Thymus (tissue), 14 donors: ENCODE results near the gene LEO1. TPM values are rescaled to one million over a fixed set of nuclear protein-coding genes. Genes with fewer than 3 reads are reported as not detected.

Experiments
- DNase-seq, 9 donors: peaks; one replicate each; pipeline ENCODE4 v3.0.0-alpha.2; 2013; ENCODE audit warnings: low spot score in 9 of 9, low read depth in 6 of 9, missing footprints in 1 of 9
- H3K27ac ChIP-seq, 2 donors: one replicate each; pipeline ENCODE4 v1.5.1; 2013; ENCODE audit warnings: control low read depth in 1 of 2, low read depth in 1 of 2, low read length in 1 of 2, mild to moderate bottlenecking in 1 of 2, moderate library complexity in 1 of 2
- H3K27me3 ChIP-seq, 2 donors: one replicate each; pipeline ENCODE4 v1.5.1; 2013; ENCODE audit warnings: low read length in 1 of 2; ENCODE audit not compliant: control insufficient read depth in 2 of 2, insufficient read depth in 1 of 2
- H3K36me3 ChIP-seq, 2 donors: one replicate each; pipeline ENCODE4 v1.5.1; 2013; ENCODE audit warnings: low read length in 1 of 2, mild to moderate bottlenecking in 1 of 2, moderate library complexity in 1 of 2; ENCODE audit not compliant: control insufficient read depth in 2 of 2, insufficient read depth in 2 of 2
- H3K4me1 ChIP-seq, 2 donors: one replicate each; pipeline ENCODE4 v1.5.1; 2013; ENCODE audit warnings: low read length in 2 of 2; ENCODE audit not compliant: control insufficient read depth in 2 of 2, insufficient read depth in 2 of 2
- H3K4me3 ChIP-seq, 2 donors: one replicate each; pipeline ENCODE4 v1.5.1; 2013; ENCODE audit warnings: low read length in 2 of 2, control low read depth in 1 of 2, mild to moderate bottlenecking in 1 of 2
- H3K9me3 ChIP-seq, 2 donors: one replicate each; pipeline ENCODE4 v1.5.1; 2013; ENCODE audit warnings: low read length in 1 of 2, mild to moderate bottlenecking in 1 of 2; ENCODE audit not compliant: control insufficient read depth in 2 of 2, insufficient read depth in 1 of 2
- WGBS: extraction: QIAGEN DNeasy Blood & Tissue Kit; methylation state at CpG from one replicate; pipeline ENCODE4 v1.1.7; 2013; 5-methylcytosine and 5-hydroxymethylcytosine counted together
- long read RNA-seq, 10 donors: transcript quantifications; one replicate each; lab custom pipeline, GENCODE V29; 2026
- polyA plus RNA-seq: library from polyadenylated mRNA; stranded (reverse); fragments of 200-250 nt; gene quantifications from one replicate; pipeline ENCODE4 v1.2.3, GENCODE V29; 2013
- total RNA-seq: library from RNA; stranded (reverse); fragments of 120-200 nt; gene quantifications from one replicate; pipeline ENCODE4 v1.2.4, GENCODE V29; 2013
- donor health status: healthy.

The LEO1 gene
- 26.8 TPM for total RNA-seq
- polyA plus RNA-seq = 12.5 TPM
- long read RNA-seq, donor 1 = 0 reads
- long read RNA-seq, donor 2 = 0 reads
- long read RNA-seq, donor 3, partial matches to known transcripts = 8 of 12 reads
- long read RNA-seq, donor 3, other reads (novel, unspliced or antisense) = 0 of 12 reads
- long read RNA-seq, donor 4, partial matches to known transcripts = 0 of 3 reads
- long read RNA-seq, donor 4, other reads (novel, unspliced or antisense) = 0 of 3 reads
- long read RNA-seq, donor 5, partial matches to known transcripts = 25 of 26 reads
- long read RNA-seq, donor 5, other reads (novel, unspliced or antisense) = 0 of 26 reads
- long read RNA-seq, donor 6, transcript LEO1-201 (12 exons, 2,193 nt) = major isoform, 7 of 7 reads
- long read RNA-seq, donor 6, partial matches to known transcripts = 0 of 7 reads
- long read RNA-seq, donor 6, other reads (novel, unspliced or antisense) = 0 of 7 reads
- long read RNA-seq, donor 7, transcript LEO1-201 (12 exons, 2,193 nt) = major isoform, 6 of 12 reads
- long read RNA-seq, donor 7, partial matches to known transcripts = 6 of 12 reads
- long read RNA-seq, donor 7, other reads (novel, unspliced or antisense) = 0 of 12 reads
- long read RNA-seq, donor 8, partial matches to known transcripts = 0 of 3 reads
- long read RNA-seq, donor 8, other reads (novel, unspliced or antisense) = 0 of 3 reads
- long read RNA-seq, donor 9, partial matches to known transcripts = 5 of 5 reads
- long read RNA-seq, donor 9, other reads (novel, unspliced or antisense) = 0 of 5 reads
- long read RNA-seq, donor 10, partial matches to known transcripts = 0 of 4 reads
- long read RNA-seq, donor 10, other reads (novel, unspliced or antisense) = 0 of 4 reads

- DNase-seq = peak; percentile 85 to 98 (median 94)
- Histone ChIP-seq H3K9me3 (peaks cover 0 to 18% of the 10 kb centered on the region in 2 donors), H3K27ac (peak within 1 kb of the TSS; percentile 56 to 94), H3K4me1 (peaks cover 5 to 9% of the 10 kb centered on the region in 2 donors), H3K27me3 (no peaks in the 10 kb centered on the region), H3K4me3 (peak within 1 kb of the TSS; percentile 60 to 86), H3K36me3 (peaks cover 0 to 3% of the 10 kb centered on the region in 2 donors)
- WGBS = under 1% methylated on average over 58 of the region's 58 CpGs
These were observed at the start of gene LEO1 for GRCh38 chr15:51971375-51972133. TSS of gene LEO1 (minus strand) at chr15:51971778. CDS start at chr15:51971745, 33 bp downstream.

GRCh38 chr15:52021128-52021671 is 49.6 kb upstream of the LEO1 start:
- WGBS = under 1% methylated on average over 4 of the region's 4 CpGs
- Histone ChIP-seq H3K4me3 (peak overlapping the region in 1 of 2 donors; percentile 86), H3K27me3 (no peaks in the 10 kb centered on the region), H3K9me3 (no peaks in the 10 kb centered on the region), H3K36me3 (no peaks in the 10 kb centered on the region), H3K4me1 (peaks cover 12 to 19% of the 10 kb centered on the region in 2 donors), H3K27ac (peak overlapping the region in 1 of 2 donors; percentile 89)
- DNase-seq = peak in 7 of 9 donors; percentile 46 to 86 (median 68)

- peaks cover 12 to 19% of the 10 kb centered on the region in 2 donors for H3K4me1 ChIP-seq
- no peak for DNase-seq
- 10% methylated on average over 10 of the region's 10 CpGs for WGBS
- peak overlapping the region; percentile 85 to 86 for H3K4me3 ChIP-seq
- H3K27ac ChIP-seq = peak overlapping the region; percentile 89 to 94
- no peaks in the 10 kb centered on the region for H3K36me3 ChIP-seq
- H3K9me3 ChIP-seq = no peaks in the 10 kb centered on the region
- H3K27me3 ChIP-seq = no peaks in the 10 kb centered on the region
These were observed 48.9 kb upstream of the LEO1 start for GRCh38 chr15:52020221-52021085.

GRCh38 chr15:52019394-52020220 is 48.0 kb upstream of the LEO1 start:
- Histone ChIP-seq H3K4me3 (peak overlapping the region; percentile 85 to 86), H3K36me3 (no peaks in the 10 kb centered on the region), H3K4me1 (peaks cover 12 to 19% of the 10 kb centered on the region in 2 donors), H3K9me3 (no peaks in the 10 kb centered on the region), H3K27me3 (no peaks in the 10 kb centered on the region), H3K27ac (peak overlapping the region; percentile 92 to 94)
- peak in 7 of 9 donors; percentile 33 to 72 (median 43) for DNase-seq
- under 1% methylated on average over 100 of the region's 100 CpGs for WGBS

- peak within 1 kb of the TSS; percentile 92 to 94 for H3K27ac ChIP-seq
- H3K4me3 ChIP-seq = peak within 1 kb of the TSS; percentile 85 to 86
- H3K27me3 ChIP-seq = no peaks in the 10 kb centered on the region
- peaks cover 12 to 19% of the 10 kb centered on the region in 2 donors for H3K4me1 ChIP-seq
- H3K9me3 ChIP-seq = no peaks in the 10 kb centered on the region
- 6% methylated on average over 59 of the region's 59 CpGs for WGBS
- DNase-seq = peak; percentile 81 to 99 (median 94)
- H3K36me3 ChIP-seq = no peaks in the 10 kb centered on the region
These were observed 47.3 kb upstream of the LEO1 start, which contains the start of gene MAPK6 for GRCh38 chr15:52018693-52019393. TSS of gene MAPK6 (plus strand) at chr15:52019219. CDS start at chr15:52046461, 27,242 bp downstream.

GRCh38 chr15:52018244-52018643 is 46.7 kb upstream of the LEO1 start:
- Histone ChIP-seq H3K27ac (peak overlapping the region in 1 of 2 donors; percentile 94), H3K4me1 (peaks cover 12 to 19% of the 10 kb centered on the region in 2 donors), H3K9me3 (no peaks in the 10 kb centered on the region), H3K27me3 (no peaks in the 10 kb centered on the region), H3K4me3 (no peak overlapping the region), H3K36me3 (no peaks in the 10 kb centered on the region)
- 96% methylated on average over 7 of the region's 7 CpGs for WGBS
- DNase-seq = no peak

- H3K4me3 ChIP-seq = no peak overlapping the region
- no peaks in the 10 kb centered on the region for H3K27me3 ChIP-seq
- no peaks in the 10 kb centered on the region for H3K36me3 ChIP-seq
- no peak for DNase-seq
- H3K27ac ChIP-seq = no peak overlapping the region
- H3K4me1 ChIP-seq = peaks cover 12 to 13% of the 10 kb centered on the region in 2 donors
- WGBS = 97% methylated on average over 2 of the region's 2 CpGs
- no peaks in the 10 kb centered on the region for H3K9me3 ChIP-seq
These were observed 44.7 kb upstream of the LEO1 start for GRCh38 chr15:52016316-52016715.
